Ovary (tissue), 3 donors: ENCODE measurements around the gene AQP10.

Experiments used
- CTCF ChIP-seq, 3 donors: fragments of 450-650 bp in 2 of 3; fragments of 200-600 bp in 1 of 3; IDR thresholded peaks; one replicate each; pipeline versions ENCODE4 v1.5.1 to v1.8.0; 2016 to 2022; ENCODE audit warnings: antibody characterized with exemption in 3 of 3, mild to moderate bottlenecking in 1 of 3
- POLR2A ChIP-seq: fragments of 450-650 bp; IDR thresholded peaks from one replicate; pipeline ENCODE4 v1.6.1; 2017; ENCODE audit warnings: antibody characterized with exemption, mild to moderate bottlenecking, moderate library complexity
- donor health status: DM: no; HTN: no; CAD: no.

GRCh38 chr1:154353460-154353904 is 32.6 kb downstream of the AQP10 start:
- TF ChIP-seq CTCF (IDR thresholded peaks at IDR 0.05) (no peak), POLR2A (no peak)
